ENCODE measurements around the gene ASZ1.

DNA sequence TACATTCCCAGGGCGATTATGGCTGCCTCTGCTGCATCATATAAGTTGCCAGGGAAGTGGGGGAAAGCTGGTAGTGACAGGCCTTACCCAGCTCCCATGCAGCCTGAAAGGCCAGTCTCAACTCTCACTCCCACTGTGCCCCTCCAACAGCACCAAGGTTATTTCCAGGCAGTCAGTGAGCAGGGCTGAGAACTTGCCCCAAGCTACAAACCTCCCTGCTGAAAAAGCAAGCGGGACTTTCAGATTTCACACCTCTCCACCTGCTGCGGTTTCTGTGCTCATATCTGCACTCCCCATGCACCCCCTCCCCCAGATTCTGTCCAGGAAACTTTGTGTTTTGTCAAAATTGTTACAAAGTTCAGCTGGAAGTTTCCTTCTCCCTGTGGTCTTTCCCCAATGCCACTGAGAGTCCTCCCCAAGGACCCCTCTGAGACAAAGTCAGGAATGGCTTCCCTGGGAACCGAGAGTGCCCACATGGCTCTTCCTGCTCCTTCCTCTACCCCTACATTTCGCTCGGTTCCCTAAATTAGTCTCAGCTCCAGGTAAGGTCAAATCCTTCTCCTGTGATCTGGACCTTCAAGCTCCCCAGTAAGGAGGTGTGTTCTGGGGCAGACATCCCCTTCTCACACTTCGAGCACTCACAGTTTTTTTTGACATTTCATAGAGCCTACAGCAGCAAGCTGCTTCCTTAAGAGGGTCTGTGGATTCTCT, 79.2 kb downstream of the ASZ1 start:
- TF ChIP-seq, protein P1, sequence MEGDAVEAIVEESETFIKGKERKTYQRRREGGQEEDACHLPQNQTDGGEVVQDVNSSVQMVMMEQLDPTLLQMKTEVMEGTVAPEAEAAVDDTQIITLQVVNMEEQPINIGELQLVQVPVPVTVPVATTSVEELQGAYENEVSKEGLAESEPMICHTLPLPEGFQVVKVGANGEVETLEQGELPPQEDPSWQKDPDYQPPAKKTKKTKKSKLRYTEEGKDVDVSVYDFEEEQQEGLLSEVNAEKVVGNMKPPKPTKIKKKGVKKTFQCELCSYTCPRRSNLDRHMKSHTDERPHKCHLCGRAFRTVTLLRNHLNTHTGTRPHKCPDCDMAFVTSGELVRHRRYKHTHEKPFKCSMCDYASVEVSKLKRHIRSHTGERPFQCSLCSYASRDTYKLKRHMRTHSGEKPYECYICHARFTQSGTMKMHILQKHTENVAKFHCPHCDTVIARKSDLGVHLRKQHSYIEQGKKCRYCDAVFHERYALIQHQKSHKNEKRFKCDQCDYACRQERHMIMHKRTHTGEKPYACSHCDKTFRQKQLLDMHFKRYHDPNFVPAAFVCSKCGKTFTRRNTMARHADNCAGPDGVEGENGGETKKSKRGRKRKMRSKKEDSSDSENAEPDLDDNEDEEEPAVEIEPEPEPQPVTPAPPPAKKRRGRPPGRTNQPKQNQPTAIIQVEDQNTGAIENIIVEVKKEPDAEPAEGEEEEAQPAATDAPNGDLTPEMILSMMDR (IDR thresholded peaks at IDR 0.05): no peak
- TF ChIP-seq EZH2 (IDR thresholded peaks at IDR 0.05; ENCODE audit: borderline replicate concordance, insufficient read depth, low read depth, low read length, poor library complexity, severe bottlenecking): no peak

All from B cell (primary cell).